ENCODE results near the gene TCEAL3. TPM values are rescaled to one million over a fixed set of nuclear protein-coding genes. Genes with fewer than 3 reads are reported as not detected.
A peak's percentile ranks its signal among the peaks of the same experiment; 100 is the strongest.

TCEAL3 gene
- total RNA-seq, 1 donor from 2014 or later, result 40.0 TPM

- no peaks in the 10 kb centered on the region for H3K9me3 Mint-ChIP-seq (ENCODE audit: low read depth)
- TF ChIP-seq CTCF (IDR thresholded peaks at IDR 0.05), result no peak
- H3K27ac Mint-ChIP-seq (ENCODE audit: unreplicated experiment), result no peak overlapping the region
- peaks cover 2% of the 10 kb centered on the region for H3K27me3 Mint-ChIP-seq (ENCODE audit: low read depth)
- H3K4me3 Mint-ChIP-seq (ENCODE audit: unreplicated experiment), result no peak overlapping the region
- no peaks in the 10 kb centered on the region for H3K36me3 Mint-ChIP-seq (ENCODE audit: low read depth)
- no peak for DNase-seq (ENCODE audit: low spot score)
- H3K4me1 Mint-ChIP-seq (ENCODE audit: low read depth), result no peaks in the 10 kb centered on the region
Observed at GRCh38 chrX:103571121-103571520, 36.6 kb upstream of the TCEAL3 start.

- no peak for TF ChIP-seq CTCF (IDR thresholded peaks at IDR 0.05)
- H3K27me3 Mint-ChIP-seq (ENCODE audit: low read depth), result peaks cover 2% of the 10 kb centered on the region
- no peak overlapping the region for H3K4me3 Mint-ChIP-seq (ENCODE audit: unreplicated experiment)
- no peak for DNase-seq (ENCODE audit: low spot score)
- no peaks in the 10 kb centered on the region for H3K36me3 Mint-ChIP-seq (ENCODE audit: low read depth)
- H3K9me3 Mint-ChIP-seq (ENCODE audit: low read depth), result no peaks in the 10 kb centered on the region
- no peak overlapping the region for H3K27ac Mint-ChIP-seq (ENCODE audit: unreplicated experiment)
- no peaks in the 10 kb centered on the region for H3K4me1 Mint-ChIP-seq (ENCODE audit: low read depth)
Observed at GRCh38 chrX:103571726-103572125, 36.0 kb upstream of the TCEAL3 start.

GRCh38 chrX:103573202-103573601 is 34.6 kb upstream of the TCEAL3 start:
- Mint-ChIP-seq H3K27ac (ENCODE audit: unreplicated experiment) (no peak overlapping the region), H3K9me3 (ENCODE audit: low read depth) (no peaks in the 10 kb centered on the region), H3K4me1 (ENCODE audit: low read depth) (no peaks in the 10 kb centered on the region), H3K36me3 (ENCODE audit: low read depth) (no peaks in the 10 kb centered on the region), H3K27me3 (ENCODE audit: low read depth) (peaks cover 2% of the 10 kb centered on the region), H3K4me3 (ENCODE audit: unreplicated experiment) (no peak overlapping the region)
- TF ChIP-seq CTCF (IDR thresholded peaks at IDR 0.05), result no peak
- DNase-seq (ENCODE audit: low spot score), result no peak

GRCh38 chrX:103584596-103584995 is 23.2 kb upstream of the TCEAL3 start:
- Mint-ChIP-seq H3K9me3 (ENCODE audit: low read depth) (peaks cover 12% of the 10 kb centered on the region), H3K36me3 (ENCODE audit: low read depth) (peaks cover 6% of the 10 kb centered on the region), H3K27ac (ENCODE audit: unreplicated experiment) (no peak overlapping the region), H3K4me3 (ENCODE audit: unreplicated experiment) (peak overlapping the region; percentile 85), H3K4me1 (ENCODE audit: low read depth) (peaks cover 11% of the 10 kb centered on the region), H3K27me3 (ENCODE audit: low read depth) (peaks cover 3% of the 10 kb centered on the region)
- no peak for DNase-seq (ENCODE audit: low spot score)
- TF ChIP-seq CTCF (IDR thresholded peaks at IDR 0.05), result no peak

- H3K27ac Mint-ChIP-seq (ENCODE audit: unreplicated experiment), result peak within 1 kb of the TSS; percentile 88
- TF ChIP-seq CTCF (IDR thresholded peaks at IDR 0.05), result no peak
- no peak for DNase-seq (ENCODE audit: low spot score)
- peaks cover 11% of the 10 kb centered on the region for H3K4me1 Mint-ChIP-seq (ENCODE audit: low read depth)
- peaks cover under 1% of the 10 kb centered on the region for H3K27me3 Mint-ChIP-seq (ENCODE audit: low read depth)
- H3K36me3 Mint-ChIP-seq (ENCODE audit: low read depth), result peaks cover 6% of the 10 kb centered on the region
- peak within 1 kb of the TSS; percentile 85 for H3K4me3 Mint-ChIP-seq (ENCODE audit: unreplicated experiment)
- H3K9me3 Mint-ChIP-seq (ENCODE audit: low read depth), result peaks cover 12% of the 10 kb centered on the region
Observed at GRCh38 chrX:103585411-103586313, 22.1 kb upstream of the TCEAL3 start, which contains the start of gene TCEAL4. Gene TCEAL4, plus strand, starts transcription at chrX:103585515. Its CDS starts 1,161 bp downstream, at chrX:103586676.
